Measurements from ENCODE around the gene RCAN1.

GRCh38 chr21:34574601-34575529 is 40.0 kb downstream of the RCAN1 start:
- no peak for TF ChIP-seq HNRNPL (IDR thresholded peaks at IDR 0.05; ENCODE audit: low read depth, low read length)
- no peak for TF ChIP-seq SRF (IDR thresholded peaks at IDR 0.05; ENCODE audit: low read depth, low read length)

Data from HepG2 (cell line).